Thoracic aorta (tissue), 2 donors: ENCODE results near the gene TPBG. TPM values are rescaled to one million over a fixed set of nuclear protein-coding genes. Genes with fewer than 3 reads are reported as not detected.

ENCODE experiments used
- ATAC-seq: fragments of 150-250 bp; one replicate; pipeline ENCODE4 v1.8.0; 2017; ENCODE audit warnings: low read depth; ENCODE audit not compliant: insufficient number of reproducible peaks, low FRiP score
- DNase-seq: peaks from one replicate; pipeline ENCODE4 v3.0.0-alpha.2; 2020; ENCODE audit warnings: low spot score
- H3K27ac ChIP-seq, 2 donors: fragments of 200-600 bp; sonication (generic); 1 replicate in 1 of 2; 2 replicates in 1 of 2; pipeline ENCODE4 v1.5.1; 2016; ENCODE audit warnings: mild to moderate bottlenecking in 2 of 2, moderate library complexity in 2 of 2
- H3K27me3 ChIP-seq: fragments of 200-600 bp; sonication (generic); replicated peaks from 2 replicates; pipeline ENCODE4 v1.6.0; 2016; ENCODE audit warnings: mild to moderate bottlenecking; ENCODE audit not compliant: insufficient read depth
- H3K36me3 ChIP-seq: fragments of 200-600 bp; sonication (generic); one replicate; pipeline ENCODE4 v1.5.1; 2016
- H3K4me1 ChIP-seq, 2 donors: fragments of 200-600 bp; sonication (generic); 1 replicate in 1 of 2; 2 replicates in 1 of 2; pipeline versions ENCODE4 v1.5.1 to v1.6.0; 2016; ENCODE audit warnings: low read depth in 2 of 2, mild to moderate bottlenecking in 1 of 2; ENCODE audit not compliant: control insufficient read depth in 1 of 2
- H3K4me3 ChIP-seq: fragments of 200-600 bp; sonication (generic); 2 replicates; pipeline ENCODE4 v1.5.1; 2016; ENCODE audit warnings: mild to moderate bottlenecking
- H3K9me3 ChIP-seq: fragments of 200-600 bp; sonication (generic); 2 replicates; pipeline ENCODE4 v1.5.1; 2016
- CTCF ChIP-seq: fragments of 200-600 bp; sonication (generic); IDR thresholded peaks from one replicate; pipeline ENCODE4 v1.5.1; 2019; ENCODE audit warnings: antibody characterized with exemption
- total RNA-seq, 2 donors: library from RNA; depleted of rRNA; stranded (reverse); fragments of >200 nt; gene quantifications; one replicate each; pipeline versions ENCODE4 v1.1.0 to v1.2.3, GENCODE V29; 2016

The TPBG gene
- total RNA-seq, 2 donors from 2014 or later: 38.7 to 53.8 TPM

- Histone ChIP-seq H3K27ac (no peak overlapping the region), H3K4me1 (peaks cover 0 to 3% of the 10 kb centered on the region in 2 donors), H3K4me3 (no peak overlapping the region), H3K27me3 (no peaks in the 10 kb centered on the region), H3K36me3 (no peaks in the 10 kb centered on the region), H3K9me3 (no peaks in the 10 kb centered on the region)
- no peak for ATAC-seq
- TF ChIP-seq CTCF: no peak
- DNase-seq: no peak
Observed at GRCh38 chr6:82410151-82410648, 46.6 kb downstream of the TPBG start.

- no peak overlapping the region for H3K27ac ChIP-seq
- peaks cover 0 to 17% of the 10 kb centered on the region in 2 donors for H3K4me1 ChIP-seq
- H3K9me3 ChIP-seq: no peaks in the 10 kb centered on the region
- H3K27me3 ChIP-seq: no peaks in the 10 kb centered on the region
- TF ChIP-seq CTCF: no peak
- no peak overlapping the region for H3K4me3 ChIP-seq
- no peak for DNase-seq
- H3K36me3 ChIP-seq: no peaks in the 10 kb centered on the region
- no peak for ATAC-seq
Observed at GRCh38 chr6:82413868-82414267, 50.3 kb downstream of the TPBG start.

GRCh38 chr6:82415820-82416219 lies 52.2 kb downstream of the TPBG start:
- Histone ChIP-seq H3K27ac (peak overlapping the region in 1 of 2 donors; percentile 40), H3K4me3 (no peak overlapping the region), H3K36me3 (no peaks in the 10 kb centered on the region), H3K9me3 (no peaks in the 10 kb centered on the region), H3K4me1 (peaks cover 0 to 17% of the 10 kb centered on the region in 2 donors), H3K27me3 (no peaks in the 10 kb centered on the region)
- no peak for TF ChIP-seq CTCF
- ATAC-seq (no peak), DNase-seq (no peak)

- ATAC-seq (no peak), DNase-seq (no peak)
- Histone ChIP-seq H3K9me3 (no peaks in the 10 kb centered on the region), H3K4me1 (peaks cover 0 to 17% of the 10 kb centered on the region in 2 donors), H3K27ac (no peak overlapping the region), H3K27me3 (no peaks in the 10 kb centered on the region), H3K4me3 (no peak overlapping the region), H3K36me3 (no peaks in the 10 kb centered on the region)
- TF ChIP-seq CTCF: no peak
Observed at GRCh38 chr6:82416346-82416745, 52.7 kb downstream of the TPBG start.

Other genes with a start within 250 kb of the TPBG start
- gene IBTK, start 116.1 kb upstream of the TPBG start, total RNA-seq: 10 to 100 TPM; 18.1 to 36.8 TPM